ENCODE measurements around the gene HIBADH.
"Not testable (repeated sequence)": the region's sequence is repeated elsewhere in the genome, so short reads cannot be mapped to it uniquely, and the experiment has no call there.

The HIBADH gene

DNA sequence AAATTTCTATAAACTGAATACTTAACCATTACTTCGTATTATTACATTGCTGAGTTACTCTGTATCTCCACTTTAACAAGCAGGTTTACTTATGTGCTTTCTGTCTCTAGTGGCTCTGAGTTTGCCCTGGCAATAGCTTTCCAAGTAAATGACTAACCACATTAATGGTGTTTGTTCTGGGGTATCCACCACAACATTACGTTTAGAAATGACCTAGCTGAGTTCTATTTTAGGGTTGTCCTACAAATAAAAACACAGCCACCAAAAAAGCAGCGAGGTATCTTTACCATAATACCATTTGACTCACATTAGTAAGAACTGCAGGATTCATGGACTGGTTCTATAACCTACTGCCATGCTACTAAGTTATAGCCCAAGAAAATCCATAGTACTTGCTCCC, 83.1 kb downstream of the HIBADH start:
- DNase-seq: no peak
- H3K27ac ChIP-seq: no peak overlapping the region
- no peaks in the 10 kb centered on the region for H3K9me3 ChIP-seq (ENCODE audit: severe bottlenecking)
- H3K4me3 ChIP-seq (ENCODE audit: low read depth, low read length): no peak overlapping the region
- TF ChIP-seq, protein P1, sequence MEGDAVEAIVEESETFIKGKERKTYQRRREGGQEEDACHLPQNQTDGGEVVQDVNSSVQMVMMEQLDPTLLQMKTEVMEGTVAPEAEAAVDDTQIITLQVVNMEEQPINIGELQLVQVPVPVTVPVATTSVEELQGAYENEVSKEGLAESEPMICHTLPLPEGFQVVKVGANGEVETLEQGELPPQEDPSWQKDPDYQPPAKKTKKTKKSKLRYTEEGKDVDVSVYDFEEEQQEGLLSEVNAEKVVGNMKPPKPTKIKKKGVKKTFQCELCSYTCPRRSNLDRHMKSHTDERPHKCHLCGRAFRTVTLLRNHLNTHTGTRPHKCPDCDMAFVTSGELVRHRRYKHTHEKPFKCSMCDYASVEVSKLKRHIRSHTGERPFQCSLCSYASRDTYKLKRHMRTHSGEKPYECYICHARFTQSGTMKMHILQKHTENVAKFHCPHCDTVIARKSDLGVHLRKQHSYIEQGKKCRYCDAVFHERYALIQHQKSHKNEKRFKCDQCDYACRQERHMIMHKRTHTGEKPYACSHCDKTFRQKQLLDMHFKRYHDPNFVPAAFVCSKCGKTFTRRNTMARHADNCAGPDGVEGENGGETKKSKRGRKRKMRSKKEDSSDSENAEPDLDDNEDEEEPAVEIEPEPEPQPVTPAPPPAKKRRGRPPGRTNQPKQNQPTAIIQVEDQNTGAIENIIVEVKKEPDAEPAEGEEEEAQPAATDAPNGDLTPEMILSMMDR (IDR thresholded peaks at IDR 0.05; ENCODE audit: low read depth, low read length): no peak
- no peaks in the 10 kb centered on the region for H3K36me3 ChIP-seq
- H3K27me3 ChIP-seq (ENCODE audit: insufficient read depth, low read depth, severe bottlenecking): no peaks in the 10 kb centered on the region

DNA sequence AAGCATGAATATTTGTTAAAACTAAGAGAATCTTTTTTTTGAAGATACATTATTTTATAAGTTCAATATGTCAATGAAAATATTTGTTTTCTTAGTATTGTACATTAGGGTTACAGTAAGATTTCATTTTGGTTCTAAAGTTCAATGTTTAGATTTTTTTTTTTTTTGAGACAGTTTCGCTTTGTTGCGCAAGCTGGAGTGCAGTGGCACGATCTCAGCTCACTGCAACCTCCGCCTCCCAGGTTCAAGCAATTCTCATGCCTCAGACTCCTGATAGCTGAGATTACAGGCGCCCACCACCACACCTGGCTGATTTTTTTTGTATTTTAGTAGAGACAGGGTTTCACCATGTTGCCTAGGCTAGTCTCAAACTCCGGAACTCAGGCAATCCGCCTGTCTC, 84.5 kb downstream of the HIBADH start:
- H3K36me3 ChIP-seq; H3K27ac ChIP-seq; H3K4me3 ChIP-seq (ENCODE audit: low read depth, low read length); DNase-seq; H3K27me3 ChIP-seq (ENCODE audit: insufficient read depth, low read depth, severe bottlenecking); H3K9me3 ChIP-seq (ENCODE audit: severe bottlenecking): not testable (repeated sequence)

DNA sequence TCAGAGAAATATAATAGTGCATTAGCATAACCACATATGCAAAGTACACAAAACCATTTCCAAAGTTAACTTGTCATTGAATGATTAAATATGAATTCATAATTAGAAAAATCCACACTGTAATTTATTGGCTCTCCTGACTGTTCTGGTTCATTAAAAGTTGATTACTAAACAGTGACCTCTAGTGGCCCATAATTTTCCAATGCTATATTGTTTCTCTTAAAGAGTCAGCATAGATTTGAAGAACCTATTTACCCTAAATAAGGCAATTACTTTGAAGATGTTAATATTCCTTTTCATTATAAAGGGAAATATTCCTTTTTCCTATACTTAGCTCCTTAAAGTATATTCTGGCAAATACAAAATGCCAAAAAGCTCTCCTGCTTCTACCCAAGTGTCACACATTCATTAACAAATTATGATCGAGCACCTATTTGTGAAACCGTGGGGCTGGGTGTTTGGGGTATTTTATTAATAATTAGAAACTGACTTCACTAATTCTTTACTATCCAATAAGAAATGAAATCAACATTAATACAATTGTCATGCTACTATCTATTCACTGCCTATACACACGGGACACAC, 86.2 kb downstream of the HIBADH start:
- H3K27ac ChIP-seq: no peak overlapping the region
- no peak for DNase-seq
- H3K9me3 ChIP-seq (ENCODE audit: severe bottlenecking): no peaks in the 10 kb centered on the region
- no peaks in the 10 kb centered on the region for H3K36me3 ChIP-seq
- TF ChIP-seq, protein P1 (IDR thresholded peaks at IDR 0.05; ENCODE audit: low read depth, low read length): no peak
- H3K4me3 ChIP-seq (ENCODE audit: low read depth, low read length): no peak overlapping the region
- no peaks in the 10 kb centered on the region for H3K27me3 ChIP-seq (ENCODE audit: insufficient read depth, low read depth, severe bottlenecking)

DNA sequence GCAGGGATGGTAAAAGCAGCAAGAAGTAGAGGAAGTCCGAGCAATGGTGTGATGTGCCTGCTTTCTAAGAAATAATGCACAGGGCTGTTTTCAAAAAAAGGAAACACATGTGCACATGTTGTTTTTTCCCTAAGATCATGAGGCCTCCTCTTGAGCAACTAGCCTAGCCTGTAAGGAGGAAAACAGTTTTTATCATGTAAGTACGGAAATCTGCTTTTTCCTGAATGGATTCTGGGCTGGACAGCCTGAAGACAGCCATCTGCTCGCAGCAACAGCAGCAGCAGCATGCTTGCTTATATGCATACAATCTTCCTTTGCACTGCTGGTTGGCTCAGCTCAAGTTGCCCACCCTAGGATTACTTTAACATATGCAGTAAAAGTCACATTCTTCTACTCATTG, 87.1 kb downstream of the HIBADH start:
- H3K27ac ChIP-seq: no peak overlapping the region
- no peak overlapping the region for H3K4me3 ChIP-seq (ENCODE audit: low read depth, low read length)
- no peak for DNase-seq
- no peaks in the 10 kb centered on the region for H3K9me3 ChIP-seq (ENCODE audit: severe bottlenecking)
- TF ChIP-seq, protein P1 (IDR thresholded peaks at IDR 0.05; ENCODE audit: low read depth, low read length): no peak
- H3K27me3 ChIP-seq (ENCODE audit: insufficient read depth, low read depth, severe bottlenecking): no peaks in the 10 kb centered on the region
- no peaks in the 10 kb centered on the region for H3K36me3 ChIP-seq

DNA sequence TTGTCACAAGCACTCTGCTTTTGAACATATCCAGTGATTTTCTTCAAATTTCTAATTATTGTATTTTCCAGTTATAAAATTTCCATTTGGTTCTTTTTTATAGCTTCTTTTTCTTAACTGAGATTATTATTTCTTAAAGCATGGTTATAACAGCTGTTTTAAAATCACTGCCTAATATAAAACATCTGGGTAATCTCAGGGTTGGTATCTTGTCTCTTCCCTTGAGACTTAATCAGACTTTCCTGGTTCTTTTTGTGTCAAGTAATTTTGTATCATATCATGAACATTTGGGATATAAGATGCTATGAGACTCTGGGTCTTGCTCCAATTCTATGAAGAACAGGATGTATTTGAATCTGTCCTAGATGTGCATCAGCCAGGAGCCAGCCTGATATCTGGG, 93.6 kb downstream of the HIBADH start:
- Histone ChIP-seq H3K4me3 (ENCODE audit: low read depth, low read length) (no peak overlapping the region), H3K9me3 (ENCODE audit: severe bottlenecking) (no peaks in the 10 kb centered on the region), H3K36me3 (no peaks in the 10 kb centered on the region), H3K27me3 (ENCODE audit: insufficient read depth, low read depth, severe bottlenecking) (no peaks in the 10 kb centered on the region), H3K27ac (no peak overlapping the region)
- DNase-seq: no peak
- TF ChIP-seq, protein P1 (IDR thresholded peaks at IDR 0.05; ENCODE audit: low read depth, low read length): no peak

DNA sequence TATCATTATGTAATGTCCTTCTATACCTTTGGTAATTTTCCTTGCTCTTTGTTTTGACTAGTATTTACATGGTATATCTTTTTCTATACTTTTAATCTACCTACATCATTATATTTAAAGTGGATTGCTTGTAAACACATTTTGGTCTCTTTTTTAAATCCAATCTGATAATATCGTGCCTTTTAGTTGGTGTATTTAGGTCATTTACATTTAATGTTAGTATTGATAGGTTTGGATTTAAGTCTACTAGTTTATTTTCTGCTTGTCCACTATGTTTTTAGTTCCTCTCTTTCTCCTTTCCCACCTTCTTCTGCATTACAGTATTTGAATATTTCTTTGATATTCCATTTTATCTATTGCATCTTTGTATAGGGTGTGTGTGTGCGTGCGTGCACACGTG, 95.4 kb downstream of the HIBADH start:
- TF ChIP-seq, protein P1 (IDR thresholded peaks at IDR 0.05; ENCODE audit: low read depth, low read length): no peak
- H3K27me3 ChIP-seq (ENCODE audit: insufficient read depth, low read depth, severe bottlenecking): no peaks in the 10 kb centered on the region
- no peak overlapping the region for H3K4me3 ChIP-seq (ENCODE audit: low read depth, low read length)
- no peaks in the 10 kb centered on the region for H3K9me3 ChIP-seq (ENCODE audit: severe bottlenecking)
- no peak overlapping the region for H3K27ac ChIP-seq
- DNase-seq: no peak
- H3K36me3 ChIP-seq: no peaks in the 10 kb centered on the region

Data from WERI-Rb-1 (cell line).